ENCODE measurements around the gene SDHA. TPM values are rescaled to one million over a fixed set of nuclear protein-coding genes. Genes with fewer than 3 reads are reported as not detected.

Gene SDHA
- total RNA-seq, 1 experiment from 2014 or later: 134 TPM

GRCh38 chr5:173392-174290 is 44.5 kb upstream of the SDHA start:
- H3K9me2 ChIP-seq (ENCODE audit: insufficient read depth): no peaks in the 10 kb centered on the region
- no peak for DNase-seq (ENCODE audit: low read depth, low spot score)
- H3K27me3 ChIP-seq (ENCODE audit: insufficient read depth, low read length): peaks cover 7% of the 10 kb centered on the region; the same call in 1 of the 2 replicates
- no peak overlapping the region for H3K4me2 ChIP-seq (ENCODE audit: low read length)
- intact Hi-C loops (cut with micrococcal nuclease): no loop called here
- no peak overlapping the region for H2AFZ ChIP-seq (ENCODE audit: low read depth, low read length, poor library complexity, severe bottlenecking)
- H3K27ac ChIP-seq (ENCODE audit: low read depth, low read length): no peak overlapping the region
- H3K36me3 ChIP-seq (ENCODE audit: control insufficient read depth in 1 of 2, insufficient read depth in 2 of 2, low read length in 2 of 2): no peaks in the 10 kb centered on the region
- no peaks in the 10 kb centered on the region for H3K9me3 ChIP-seq (ENCODE audit: control insufficient read depth in 1 of 2, insufficient read depth in 1 of 2, low read depth in 1 of 2, low read length in 2 of 2)
- H3K9ac ChIP-seq (ENCODE audit: low read length): no peak overlapping the region
- no TSS peak for BruUV-seq (replicated peaks)
- ChIA-PET CTCF (no interaction called here), RAD21 (ENCODE audit: low non-redundant PET in 1 of 2, low total read pairs in 2 of 2, uncharacterized antibody in 2 of 2, unreplicated experiment in 2 of 2) (no interaction called here), POLR2A (no interaction called here)
- ATAC-seq: no peak
- TF ChIP-seq JUND (IDR thresholded peaks at IDR 0.05): no peak
- no peak for TF ChIP-seq EZH2 (IDR thresholded peaks at IDR 0.05)
- TF ChIP-seq TCF7L2 (IDR thresholded peaks at IDR 0.05; ENCODE audit: borderline replicate concordance, extremely low read depth, insufficient read depth, insufficient read length): no peak
- no peak for TF ChIP-seq ZBTB33 (IDR thresholded peaks at IDR 0.05; ENCODE audit: extremely low read depth, insufficient replicate concordance, low read length)
- TF ChIP-seq REST (IDR thresholded peaks at IDR 0.05; ENCODE audit: low read depth): no peak
- TF ChIP-seq ELF1 (IDR thresholded peaks at IDR 0.05; ENCODE audit: borderline replicate concordance, low read depth): no peak
- no peak for TF ChIP-seq ZFX (IDR thresholded peaks at IDR 0.05)
- TF ChIP-seq SRF (IDR thresholded peaks at IDR 0.05; ENCODE audit: low read depth): no peak
- no peak for TF ChIP-seq CBX3 (IDR thresholded peaks at IDR 0.05; ENCODE audit: low read depth)
- H3K4me1 ChIP-seq (ENCODE audit: control insufficient read depth in 1 of 2, insufficient read depth in 2 of 2, low read length in 2 of 2): no peaks in the 10 kb centered on the region
- no peak overlapping the region for H3K4me3 ChIP-seq (replicated peaks in 1 of 2; ENCODE audit: low read depth in 1 of 2, low read length in 2 of 2)
- H4K20me1 ChIP-seq (ENCODE audit: insufficient read depth): no peaks in the 10 kb centered on the region
- H3K79me2 ChIP-seq (ENCODE audit: insufficient read depth, low read length): no peaks in the 10 kb centered on the region

Measured in HCT116 (cell line).